GM21528 (cell line): ENCODE measurements around the gene SIPA1L2.

ENCODE experiments used
- ATAC-seq: cut with Tn5 transposase; IDR thresholded peaks from one replicate; pipeline ENCODE4 v1.9.1; 2021; ENCODE audit warnings: mild to moderate bottlenecking, moderate library complexity; ENCODE audit not compliant: unreplicated experiment, low FRiP score

The SIPA1L2 gene, protein sequence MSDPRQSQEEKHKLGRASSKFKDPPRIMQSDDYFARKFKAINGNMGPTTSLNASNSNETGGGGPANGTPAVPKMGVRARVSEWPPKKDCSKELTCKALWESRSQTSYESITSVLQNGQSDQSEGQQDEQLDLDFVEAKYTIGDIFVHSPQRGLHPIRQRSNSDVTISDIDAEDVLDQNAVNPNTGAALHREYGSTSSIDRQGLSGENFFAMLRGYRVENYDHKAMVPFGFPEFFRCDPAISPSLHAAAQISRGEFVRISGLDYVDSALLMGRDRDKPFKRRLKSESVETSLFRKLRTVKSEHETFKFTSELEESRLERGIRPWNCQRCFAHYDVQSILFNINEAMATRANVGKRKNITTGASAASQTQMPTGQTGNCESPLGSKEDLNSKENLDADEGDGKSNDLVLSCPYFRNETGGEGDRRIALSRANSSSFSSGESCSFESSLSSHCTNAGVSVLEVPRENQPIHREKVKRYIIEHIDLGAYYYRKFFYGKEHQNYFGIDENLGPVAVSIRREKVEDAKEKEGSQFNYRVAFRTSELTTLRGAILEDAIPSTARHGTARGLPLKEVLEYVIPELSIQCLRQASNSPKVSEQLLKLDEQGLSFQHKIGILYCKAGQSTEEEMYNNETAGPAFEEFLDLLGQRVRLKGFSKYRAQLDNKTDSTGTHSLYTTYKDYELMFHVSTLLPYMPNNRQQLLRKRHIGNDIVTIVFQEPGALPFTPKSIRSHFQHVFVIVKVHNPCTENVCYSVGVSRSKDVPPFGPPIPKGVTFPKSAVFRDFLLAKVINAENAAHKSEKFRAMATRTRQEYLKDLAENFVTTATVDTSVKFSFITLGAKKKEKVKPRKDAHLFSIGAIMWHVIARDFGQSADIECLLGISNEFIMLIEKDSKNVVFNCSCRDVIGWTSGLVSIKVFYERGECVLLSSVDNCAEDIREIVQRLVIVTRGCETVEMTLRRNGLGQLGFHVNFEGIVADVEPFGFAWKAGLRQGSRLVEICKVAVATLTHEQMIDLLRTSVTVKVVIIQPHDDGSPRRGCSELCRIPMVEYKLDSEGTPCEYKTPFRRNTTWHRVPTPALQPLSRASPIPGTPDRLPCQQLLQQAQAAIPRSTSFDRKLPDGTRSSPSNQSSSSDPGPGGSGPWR (N-terminal part only)

DNA sequence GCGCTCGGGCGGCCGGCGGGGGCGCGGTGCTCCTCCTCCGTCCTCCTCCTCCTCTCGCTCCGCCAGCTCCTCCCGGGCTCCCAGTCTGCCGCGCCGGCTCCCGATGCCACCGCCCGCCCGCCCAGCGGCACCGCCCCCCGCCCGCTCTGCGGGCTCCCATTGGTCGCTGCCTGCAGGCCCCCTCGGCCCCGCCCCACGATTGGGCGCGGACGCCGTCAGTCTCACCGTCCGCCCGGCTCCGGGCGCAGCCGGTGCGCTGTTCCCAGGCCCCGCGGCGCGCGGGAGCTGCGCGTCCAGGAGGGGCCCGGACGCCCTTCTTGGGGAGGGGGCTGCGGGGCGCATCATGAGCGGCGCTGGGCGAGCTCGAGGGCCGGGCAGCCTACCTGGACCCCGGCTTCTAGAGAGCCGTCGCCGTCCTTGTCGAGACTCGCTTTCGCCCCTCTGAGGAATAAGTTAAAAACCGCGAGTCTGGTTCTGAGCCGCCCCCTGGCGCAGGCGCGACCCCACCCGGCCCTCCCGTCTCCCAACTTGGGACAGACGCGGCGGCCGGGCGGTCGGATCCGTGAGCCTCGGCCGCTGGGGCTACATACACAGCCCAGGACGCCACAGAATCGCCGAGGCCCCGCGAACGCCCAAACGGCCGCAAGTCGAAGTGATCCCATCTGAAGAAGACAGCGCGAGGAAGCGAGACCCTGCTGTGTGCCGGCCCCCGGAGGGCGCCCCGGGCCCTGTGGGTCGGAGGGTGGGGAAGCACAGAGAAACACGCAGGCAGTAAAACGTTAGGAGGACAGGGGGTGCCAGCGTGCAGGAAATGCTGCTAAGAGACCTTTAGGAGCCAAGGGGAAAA is at the start of gene SIPA1L2:
TSS of gene SIPA1L2 (minus strand) at position 87 of the 847 bp plus-strand sequence. CDS start 114,794 bp downstream, outside the sequence.
- ATAC-seq, result peak; percentile 98

DNA sequence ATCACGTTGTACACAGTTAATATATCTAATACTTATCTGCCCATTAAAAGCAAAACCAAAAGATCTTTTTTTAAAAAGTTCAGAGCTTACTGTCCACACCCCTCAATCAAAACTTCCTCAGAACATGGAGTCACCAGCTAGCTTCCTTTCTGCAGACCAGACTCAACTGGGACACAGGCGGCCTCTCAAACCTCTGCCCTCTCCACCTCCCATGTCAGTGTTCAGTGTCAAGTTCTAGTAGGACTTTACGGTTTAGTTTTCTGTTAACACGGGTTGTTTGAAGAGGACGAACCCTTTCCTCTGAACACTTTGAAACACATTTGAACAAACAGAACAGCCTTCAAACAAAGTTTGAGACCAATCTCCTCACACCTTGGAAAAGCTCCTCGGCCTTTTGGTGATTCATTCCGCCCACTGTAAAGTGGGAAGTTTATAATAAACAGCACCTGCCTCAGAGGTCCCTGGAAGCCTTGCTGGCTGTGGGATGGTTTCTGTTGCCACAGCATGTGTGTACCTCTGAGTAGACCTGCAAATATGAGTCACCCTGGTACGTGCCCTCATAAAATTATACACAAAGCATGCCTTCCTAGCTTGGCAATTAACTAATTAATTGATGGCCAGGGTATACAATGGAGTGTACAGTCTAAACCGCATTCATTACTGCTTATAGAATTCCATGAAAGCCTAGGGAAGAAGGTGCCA is 48.4 kb upstream of the SIPA1L2 start:
- ATAC-seq, result no peak

DNA sequence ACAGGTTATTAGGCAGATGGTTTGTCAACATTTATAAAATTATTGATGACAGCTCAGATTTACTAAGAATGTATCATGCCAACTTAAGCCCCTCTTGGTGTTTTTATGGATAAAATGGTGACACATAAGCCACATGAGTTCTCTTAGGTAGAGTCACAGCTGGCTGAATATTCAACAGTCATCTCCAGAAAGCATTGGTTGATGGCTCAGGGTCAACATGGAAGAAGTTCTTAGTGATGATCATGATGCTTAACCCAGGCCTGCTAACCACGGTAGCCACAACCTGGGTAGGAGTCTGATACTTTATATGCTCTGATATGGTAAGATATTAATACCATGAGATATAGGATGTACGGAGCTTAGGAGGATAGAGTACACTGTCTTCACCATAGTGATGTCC is 46.4 kb upstream of the SIPA1L2 start:
- ATAC-seq, result no peak

DNA sequence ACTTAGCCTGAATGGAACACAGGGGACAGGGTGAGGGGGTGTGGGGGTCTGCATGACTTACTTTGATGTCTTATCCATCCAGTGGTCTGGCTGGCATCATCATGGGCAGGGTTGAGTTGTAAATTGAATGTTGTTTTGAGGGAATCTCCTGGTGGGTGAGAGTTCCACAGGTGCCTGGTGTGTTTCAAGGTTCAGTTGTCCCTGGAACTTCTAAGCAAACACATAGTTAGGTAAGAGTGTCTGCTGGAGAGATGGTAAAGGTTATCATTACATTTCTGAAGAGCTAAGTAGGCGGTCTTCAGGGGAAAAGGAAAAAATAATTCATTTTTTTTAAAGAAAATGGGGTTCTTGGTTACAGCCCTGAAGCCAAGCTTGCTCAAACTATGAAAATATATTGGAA is 46.0 kb upstream of the SIPA1L2 start:
- ATAC-seq, result no peak

DNA sequence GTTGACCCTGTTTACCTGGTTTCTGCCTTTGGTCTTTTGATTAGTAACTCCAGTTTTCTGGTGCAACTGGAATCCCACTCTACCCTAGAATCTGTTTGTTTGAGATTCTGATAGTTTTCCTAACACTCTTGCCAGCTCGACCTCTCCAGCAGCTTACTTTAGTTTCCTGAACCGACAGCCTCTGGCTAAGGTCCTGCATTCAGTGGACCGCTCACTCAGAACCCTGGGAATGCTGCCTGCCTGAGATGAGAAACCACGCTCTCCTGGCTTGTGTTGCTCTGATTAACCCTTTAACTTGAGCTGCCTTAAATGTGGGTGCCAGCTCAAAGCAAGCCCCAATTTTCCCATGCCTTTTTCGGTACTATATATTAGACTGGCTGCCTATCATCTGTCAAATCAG is 45.3 kb upstream of the SIPA1L2 start:
- no peak for ATAC-seq

DNA sequence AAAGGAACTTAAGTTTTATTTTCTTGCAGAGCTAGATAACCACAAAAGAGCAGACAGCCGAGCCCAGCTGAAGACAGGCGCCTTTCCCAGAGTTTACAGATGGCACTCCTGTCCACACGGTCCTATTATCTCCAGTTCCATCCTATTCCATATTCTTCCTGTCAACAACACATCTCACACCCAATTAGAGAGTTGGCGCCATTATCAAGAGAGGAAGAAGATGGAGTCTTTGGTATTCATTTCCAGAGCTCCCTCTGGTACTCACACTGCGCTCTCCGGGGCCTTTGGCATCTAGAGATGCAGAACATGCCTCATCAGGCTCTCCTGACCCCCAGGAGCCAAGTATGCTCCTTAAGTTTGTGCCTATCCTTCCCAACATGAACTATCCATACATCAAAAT is 43.3 kb upstream of the SIPA1L2 start:
- ATAC-seq, result no peak

DNA sequence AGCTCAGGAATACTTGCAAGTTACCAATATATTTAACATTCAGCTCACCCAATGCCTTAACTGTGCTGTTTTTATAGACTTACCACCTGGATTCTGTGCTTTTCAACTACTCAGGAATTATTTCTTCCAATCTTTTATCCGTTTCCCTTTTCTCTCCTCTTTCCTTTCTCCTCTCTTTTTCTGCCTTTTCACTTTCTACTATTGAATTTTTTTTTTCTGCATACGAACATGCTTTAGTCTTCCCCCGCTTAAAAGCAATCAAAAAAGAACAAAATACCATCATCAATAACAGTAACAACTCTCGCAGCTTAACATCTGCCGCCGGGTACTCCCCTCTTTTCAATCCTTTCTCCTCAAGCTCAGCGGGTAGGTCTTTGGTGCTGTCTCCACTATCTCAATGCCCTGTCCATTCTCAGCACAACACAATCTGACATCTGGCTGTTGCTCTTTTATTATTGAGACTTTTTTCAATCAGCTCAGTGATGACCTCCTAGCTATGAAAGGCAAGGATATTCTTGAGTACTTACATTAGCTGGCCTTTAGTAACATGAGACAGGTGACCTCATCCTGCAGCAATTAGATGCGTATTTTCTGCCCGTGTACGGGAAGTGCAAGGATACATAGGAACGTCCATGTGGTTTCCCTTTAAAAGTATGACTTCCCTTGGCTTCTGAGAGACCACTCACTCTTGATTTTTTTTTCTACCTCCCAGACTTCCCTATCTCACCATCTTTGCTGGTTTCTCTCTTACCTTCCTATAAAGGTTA is 40.2 kb upstream of the SIPA1L2 start:
- no peak for ATAC-seq

DNA sequence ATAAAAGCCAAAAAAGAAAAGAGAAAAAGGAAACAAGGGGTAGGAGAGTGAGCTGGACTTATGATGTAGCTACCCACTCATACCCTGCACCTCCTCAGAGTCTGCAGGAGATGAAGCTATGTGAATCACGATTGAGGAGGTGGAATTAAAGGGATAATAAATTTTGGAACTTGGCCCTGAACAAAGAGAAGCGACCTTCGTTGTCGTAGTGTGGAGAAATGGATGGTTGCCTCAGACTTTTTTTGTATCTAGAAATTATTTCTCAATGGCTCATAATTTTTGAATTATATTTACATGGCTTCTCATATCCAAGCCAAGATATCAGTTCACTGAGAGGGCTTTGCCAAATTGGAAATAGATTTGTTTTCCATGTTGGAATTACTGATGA is 37.8 kb upstream of the SIPA1L2 start:
- no peak for ATAC-seq

DNA sequence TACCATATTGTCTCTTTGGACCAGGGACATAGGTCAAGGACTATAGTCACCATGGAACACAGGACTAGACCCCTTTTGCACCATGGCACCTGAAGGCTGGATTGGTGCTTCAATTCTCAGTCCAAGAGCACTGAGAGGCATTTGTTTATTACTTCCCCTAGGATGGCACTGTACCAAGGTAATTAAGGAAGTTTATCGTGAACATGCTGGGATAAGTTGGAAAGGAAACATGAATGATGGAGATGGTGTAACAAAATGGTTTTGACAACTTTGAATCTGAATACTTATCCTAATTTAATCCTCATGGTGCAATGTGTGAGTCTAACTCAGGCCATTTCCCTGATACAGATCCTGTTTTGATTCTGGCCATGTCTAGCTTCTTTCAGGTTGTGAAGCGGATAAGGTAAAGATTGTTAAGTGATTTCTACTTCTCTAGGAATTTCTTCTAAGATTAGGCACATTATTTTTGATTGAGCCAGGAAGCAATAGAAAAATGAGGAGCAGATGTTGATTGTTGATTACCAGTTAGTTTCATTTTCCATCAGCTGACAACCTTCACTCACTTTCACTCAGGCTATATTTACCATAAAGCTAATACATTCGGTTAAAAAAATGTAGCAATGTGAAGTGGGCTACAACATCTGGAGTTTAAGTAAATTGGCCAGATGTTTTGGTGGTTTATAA is 37.3 kb upstream of the SIPA1L2 start:
- no peak for ATAC-seq

DNA sequence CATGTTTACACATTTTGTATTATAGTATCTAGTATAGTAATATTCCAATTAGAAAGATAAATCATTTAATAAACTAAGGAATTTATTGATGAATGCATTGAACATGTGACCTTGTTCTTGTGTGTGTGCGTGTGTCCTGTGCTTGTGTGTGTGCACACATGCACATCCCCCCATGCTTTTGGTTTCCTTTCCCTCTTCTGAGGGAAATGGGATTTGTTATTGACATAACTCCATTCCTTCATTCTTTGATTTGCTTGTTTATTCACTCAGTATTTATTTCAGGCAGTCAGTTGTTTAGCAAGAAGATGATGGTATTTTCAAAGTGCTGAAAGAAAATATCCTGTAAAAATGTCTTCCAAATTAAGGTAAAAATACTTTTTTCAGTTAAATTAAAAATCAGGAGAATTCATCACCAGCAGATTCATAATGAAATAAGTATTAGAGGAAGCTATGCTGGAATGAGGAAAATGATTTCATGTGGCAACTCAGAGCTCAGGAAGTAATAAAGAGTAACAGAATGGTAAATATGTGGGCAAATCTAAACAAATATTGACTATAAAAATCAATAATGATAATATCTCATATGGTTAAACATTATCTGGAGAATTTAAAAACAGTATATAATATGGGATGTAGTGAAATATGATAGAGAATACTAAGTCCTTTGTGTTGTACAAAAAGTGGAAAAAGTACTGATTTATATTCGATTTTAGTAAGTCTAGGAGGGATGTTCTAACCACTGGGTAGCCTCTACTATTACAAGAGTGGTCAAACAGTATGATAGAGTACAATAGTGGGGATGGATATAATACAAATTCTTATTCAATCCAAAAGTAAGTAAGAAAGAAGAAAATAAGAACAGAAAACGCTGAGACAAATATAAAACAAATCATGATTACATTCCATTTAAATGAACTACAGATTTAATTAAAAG is 35.2 kb upstream of the SIPA1L2 start:
- no peak for ATAC-seq

DNA sequence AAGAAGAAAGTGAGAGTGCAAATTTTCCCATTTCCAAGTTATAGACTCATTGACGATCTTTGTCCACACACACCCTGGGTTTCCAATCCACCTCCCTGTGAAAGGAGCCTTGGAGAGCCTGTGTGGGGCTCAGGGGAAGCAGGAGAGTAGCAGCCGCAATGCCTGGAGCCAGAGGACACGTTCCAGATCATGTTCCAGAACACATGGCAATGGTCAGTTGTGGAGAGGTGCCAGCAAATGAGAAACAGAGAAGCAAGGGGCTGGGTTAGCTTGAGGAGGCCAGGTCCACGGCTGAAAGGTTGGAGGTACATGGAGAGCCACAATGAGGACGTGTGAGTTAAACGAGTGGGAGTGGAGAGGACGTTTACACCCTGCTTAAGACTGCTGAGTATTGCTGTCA is 33.0 kb upstream of the SIPA1L2 start:
- ATAC-seq, result no peak

DNA sequence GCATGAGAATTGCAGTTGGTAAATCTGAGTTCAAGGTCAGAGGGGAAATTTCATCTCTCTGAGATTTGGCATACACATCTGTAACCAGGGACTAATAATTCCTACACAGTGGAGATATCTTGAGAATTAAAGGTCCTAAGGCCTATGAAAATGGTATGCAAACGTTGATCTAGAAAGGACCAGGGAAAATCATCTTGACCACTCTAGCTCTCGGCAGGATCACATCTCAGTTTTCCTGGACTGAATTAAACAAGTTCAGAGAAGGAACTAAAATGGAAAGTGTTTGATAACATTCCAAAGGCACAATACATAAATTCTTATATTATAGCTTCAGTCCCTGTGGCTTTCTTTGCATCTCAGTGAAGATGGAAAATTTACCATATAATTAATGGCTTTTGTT is 28.5 kb upstream of the SIPA1L2 start:
- ATAC-seq, result no peak

DNA sequence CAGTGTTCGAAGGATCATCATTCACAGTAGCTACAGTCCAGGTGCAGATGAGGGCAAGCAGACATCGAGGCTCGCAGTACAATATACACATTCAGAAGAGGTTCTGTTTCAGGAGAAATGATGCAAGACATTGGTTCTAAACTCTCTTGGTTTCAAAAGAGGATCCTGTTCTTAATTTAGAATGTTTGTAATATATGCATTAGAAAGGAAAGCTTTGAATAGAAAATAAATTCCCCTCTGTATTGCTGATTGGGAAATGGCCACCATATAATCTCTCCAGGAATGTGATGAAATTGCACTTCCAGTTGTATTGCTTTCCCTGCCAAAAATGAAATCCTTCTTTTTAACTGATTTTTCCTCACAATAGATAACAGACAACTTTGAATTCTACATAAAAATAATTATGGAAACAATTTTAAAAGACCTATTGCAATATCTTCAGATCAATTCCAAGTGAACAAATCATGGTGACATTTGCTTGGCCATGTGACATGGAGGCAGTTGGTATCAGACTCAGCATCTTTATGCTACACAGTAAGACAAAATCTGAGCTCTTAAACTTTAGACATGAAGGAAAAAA is 27.6 kb upstream of the SIPA1L2 start:
- no peak for ATAC-seq

DNA sequence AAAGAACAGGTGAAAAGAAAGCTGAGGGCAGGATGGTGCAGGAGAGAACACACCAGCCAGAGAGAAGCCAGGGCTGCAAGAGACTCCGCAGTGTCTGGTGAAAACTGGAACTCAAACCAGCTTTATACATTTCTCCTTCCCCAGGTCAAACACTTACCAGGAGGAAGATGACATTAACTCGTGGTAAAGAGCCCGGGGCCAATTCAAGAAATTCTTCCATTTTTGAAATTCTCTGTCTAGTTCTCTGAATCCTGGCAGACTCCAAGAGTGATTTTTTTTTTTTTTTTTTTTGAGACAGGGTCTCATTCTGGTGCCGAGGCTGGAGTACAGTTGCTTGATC is 25.8 kb upstream of the SIPA1L2 start:
- ATAC-seq, result no peak

DNA sequence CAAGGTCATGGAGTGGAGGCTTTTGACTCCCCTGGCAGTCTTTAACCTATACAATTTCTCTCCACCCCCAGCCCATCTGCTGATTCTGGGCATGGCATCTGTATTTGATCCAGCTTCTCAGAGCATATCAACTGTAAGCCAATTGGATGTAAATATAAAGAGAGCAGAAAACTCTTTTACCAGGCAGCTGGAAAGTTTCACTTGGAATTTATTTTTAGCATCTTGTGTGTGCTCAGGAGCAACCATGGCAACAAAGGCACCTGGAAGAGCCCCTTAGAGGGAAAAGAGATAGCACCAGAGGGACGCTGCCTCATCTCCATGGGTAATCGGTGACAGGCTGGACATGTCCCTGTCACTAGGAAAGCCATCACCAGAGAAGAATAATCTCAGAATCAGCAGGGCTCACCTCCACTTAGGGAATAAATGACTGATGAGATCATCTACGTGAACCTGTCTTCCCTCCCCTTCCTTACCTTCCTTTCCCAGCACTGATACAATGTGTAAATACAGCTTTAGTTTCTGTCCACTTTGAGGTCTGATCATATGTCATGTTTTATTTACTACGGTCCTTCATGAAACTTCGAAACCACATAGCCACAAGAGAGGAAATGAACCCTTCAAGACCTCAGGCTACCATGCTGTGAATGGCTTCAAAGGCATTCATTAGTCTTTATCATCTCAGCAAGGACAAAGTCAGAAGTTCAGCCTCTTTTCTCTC is 25.3 kb upstream of the SIPA1L2 start:
- ATAC-seq, result peak; percentile 70

DNA sequence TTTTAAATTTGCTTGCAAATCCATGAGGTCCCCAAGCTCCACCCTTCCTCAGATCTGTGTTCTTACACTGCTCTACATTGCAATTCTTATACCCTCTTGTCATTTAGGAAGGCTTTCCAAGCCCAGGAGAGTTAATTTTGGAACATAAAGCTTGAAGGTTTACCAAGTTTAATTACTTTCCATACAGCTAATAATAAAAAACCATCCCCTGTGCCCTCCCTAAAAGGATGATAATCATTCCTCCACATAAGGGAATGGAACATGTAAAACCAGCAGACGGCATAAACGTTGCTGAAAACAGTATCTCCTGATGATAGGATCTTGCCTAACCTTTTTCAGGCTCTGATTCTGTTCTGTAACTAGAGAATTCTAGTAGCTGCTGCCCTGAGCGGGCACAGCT is 23.9 kb upstream of the SIPA1L2 start:
- no peak for ATAC-seq
